Liver (tissue), 9 donors: ENCODE data around the gene CD3D. TPM values are rescaled to one million over a fixed set of nuclear protein-coding genes. Genes with fewer than 3 reads are reported as not detected.

Source experiments
- DNase-seq: peaks from one replicate; pipeline ENCODE4 v3.0.0-alpha.2; 2017; ENCODE audit warnings: low spot score
- H3K27ac ChIP-seq, 2 donors: one replicate each; pipeline ENCODE4 v1.7.0; 2013; ENCODE audit warnings: inconsistent platforms in 2 of 2, low read length in 2 of 2, control low read depth in 1 of 2, low read depth in 1 of 2, mild to moderate bottlenecking in 1 of 2
- H3K27me3 ChIP-seq, 4 donors: one replicate each; pipeline versions ENCODE4 v1.6.1 to v1.7.0; 2013; ENCODE audit warnings: low read length in 3 of 4, inconsistent platforms in 1 of 4, mild to moderate bottlenecking in 1 of 4, moderate library complexity in 1 of 4; ENCODE audit not compliant: control insufficient read depth in 4 of 4, insufficient read depth in 4 of 4
- H3K36me3 ChIP-seq, 4 donors: one replicate each; pipeline versions ENCODE4 v1.6.1 to v1.7.0; 2013; ENCODE audit warnings: low read length in 3 of 4, mild to moderate bottlenecking in 3 of 4, low read depth in 1 of 4, moderate library complexity in 1 of 4; ENCODE audit not compliant: control insufficient read depth in 4 of 4, insufficient read depth in 3 of 4
- H3K4me1 ChIP-seq, 4 donors: one replicate each; pipeline versions ENCODE4 v1.6.1 to v1.7.0; 2013; ENCODE audit warnings: low read length in 3 of 4, mild to moderate bottlenecking in 3 of 4, moderate library complexity in 1 of 4; ENCODE audit not compliant: control insufficient read depth in 4 of 4, insufficient read depth in 4 of 4
- H3K4me3 ChIP-seq, 3 donors: one replicate each; pipeline versions ENCODE4 v1.6.1 to v1.7.0; 2013; ENCODE audit warnings: low read length in 3 of 3, control low read depth in 1 of 3, low read depth in 1 of 3, mild to moderate bottlenecking in 1 of 3
- H3K9ac ChIP-seq, 2 donors: one replicate each; pipeline ENCODE4 v1.7.0; 2013; ENCODE audit warnings: low read length in 2 of 2, mild to moderate bottlenecking in 2 of 2, moderate library complexity in 2 of 2, control low read depth in 1 of 2, low read depth in 1 of 2
- H3K9me3 ChIP-seq, 4 donors: one replicate each; pipeline versions ENCODE4 v1.6.1 to v1.7.0; 2013; ENCODE audit warnings: low read length in 3 of 4; ENCODE audit not compliant: control insufficient read depth in 4 of 4
- ATF3 ChIP-seq: IDR thresholded peaks from 2 replicates; pipeline ENCODE4 v1.6.1; 2016; ENCODE audit warnings: antibody characterized with exemption
- CTCF ChIP-seq: fragments of 150-350 bp; IDR thresholded peaks from 2 replicates; pipeline ENCODE4 v1.5.1; 2017; ENCODE audit warnings: improper control_type of control experiment, low read depth, low read length; ENCODE audit not compliant: missing input control
- EGR1 ChIP-seq, 2 donors: IDR thresholded peaks; 2 replicates each; pipeline ENCODE4 v1.6.1; 2016 to 2018; ENCODE audit warnings: antibody characterized with exemption in 2 of 2, low read depth in 2 of 2
- FOXA1 ChIP-seq: IDR thresholded peaks from 2 replicates; pipeline ENCODE4 v1.6.1; 2016; ENCODE audit warnings: antibody characterized with exemption
- FOXA2 ChIP-seq: IDR thresholded peaks from 2 replicates; pipeline ENCODE4 v1.6.1; 2016; ENCODE audit warnings: antibody characterized with exemption
- GABPA ChIP-seq, 2 donors: IDR thresholded peaks in 1 of 2; conservative IDR thresholded peaks in 1 of 2; 2 replicates each; pipeline ENCODE4 v1.6.1; 2016; ENCODE audit warnings: antibody characterized with exemption in 2 of 2, mild to moderate bottlenecking in 1 of 2, moderate library complexity in 1 of 2
- HNF4A ChIP-seq, 2 donors: conservative IDR thresholded peaks; 2 replicates each; pipeline ENCODE4 v1.6.1; 2016; ENCODE audit warnings: antibody characterized with exemption in 2 of 2, mild to moderate bottlenecking in 2 of 2
- HNF4G ChIP-seq: IDR thresholded peaks from 2 replicates; pipeline ENCODE4 v1.6.1; 2016; ENCODE audit warnings: antibody characterized with exemption
- JUND ChIP-seq, 2 donors: IDR thresholded peaks; 2 replicates each; pipeline ENCODE4 v1.6.1; 2016; ENCODE audit warnings: antibody characterized with exemption in 2 of 2
- MAX ChIP-seq: IDR thresholded peaks from 2 replicates; pipeline ENCODE4 v1.6.1; 2016; ENCODE audit warnings: antibody characterized with exemption
- NR2F2 ChIP-seq: IDR thresholded peaks from 2 replicates; pipeline ENCODE4 v1.6.1; 2016; ENCODE audit warnings: antibody characterized with exemption
- RAD21 ChIP-seq, 2 donors: IDR thresholded peaks; 2 replicates each; pipeline ENCODE4 v1.6.1; 2016; ENCODE audit warnings: antibody characterized with exemption in 2 of 2, mild to moderate bottlenecking in 2 of 2
- REST ChIP-seq: IDR thresholded peaks from 2 replicates; pipeline ENCODE4 v1.6.1; 2016; ENCODE audit warnings: antibody characterized with exemption, mild to moderate bottlenecking
- RXRA ChIP-seq, 2 donors: IDR thresholded peaks; 2 replicates each; pipeline ENCODE4 v1.6.1; 2017 to 2018; ENCODE audit warnings: antibody characterized with exemption in 2 of 2, mild to moderate bottlenecking in 1 of 2
- SP1 ChIP-seq: IDR thresholded peaks from 2 replicates; pipeline ENCODE4 v1.6.1; 2018; ENCODE audit warnings: antibody characterized with exemption, mild to moderate bottlenecking
- TAF1 ChIP-seq: conservative IDR thresholded peaks from 2 replicates; pipeline ENCODE4 v1.6.1; 2016; ENCODE audit warnings: antibody characterized with exemption, mild to moderate bottlenecking
- YY1 ChIP-seq: IDR thresholded peaks from 2 replicates; pipeline ENCODE4 v1.6.1; 2016; ENCODE audit warnings: antibody characterized with exemption, mild to moderate bottlenecking
- ZBTB33 ChIP-seq: IDR thresholded peaks from 2 replicates; pipeline ENCODE4 v1.6.1; 2016; ENCODE audit warnings: antibody characterized with exemption
- WGBS: extraction: QIAGEN DNeasy Blood & Tissue Kit; methylation state at CpG from one replicate; pipeline ENCODE4 v1.1.7; 2013; 5-methylcytosine and 5-hydroxymethylcytosine counted together
- polyA plus RNA-seq, 2 donors: library from polyadenylated mRNA; stranded (reverse) in 1 of 2; unstranded in 1 of 2; fragments of 200-250 nt in 1 of 2; fragments of >200 nt in 1 of 2; fragmentation: Nextera tagmentation in 1 of 2; extraction: Ambion mirVana in 1 of 2; gene quantifications; one replicate each; pipeline versions ENCODE4 v1.2.1 to v1.2.3, GENCODE V29; 2013 to 2015
- total RNA-seq, 2 donors: library from RNA; depleted of rRNA; stranded (reverse); fragments of >200 nt; gene quantifications; one replicate each; pipeline ENCODE4 v1.2.3, GENCODE V29; 2014
- donor health status: healthy.
- donor health status: healthy.
- donor health status: healthy.
- donor health status: healthy.
- donor health status: healthy.

Gene CD3D
- total and polyA plus RNA-seq, 4 donors: 1.1 to 1.6 (median 1.2) TPM

GRCh38 chr11:118383657-118384056, 41.2 kb upstream of the CD3D start (continued):
- TF ChIP-seq ZBTB33: no peak
- no peak for TF ChIP-seq EGR1 (IDR thresholded peaks at IDR 0.05; ENCODE audit: low read depth in 2 of 2)
- TF ChIP-seq NR2F2: no peak
- TF ChIP-seq RXRA (IDR thresholded peaks at IDR 0.05): no peak
- no peak for TF ChIP-seq JUND (IDR thresholded peaks at IDR 0.05)
- no peak for TF ChIP-seq ATF3
- no peak for TF ChIP-seq FOXA2

GRCh38 chr11:118382954-118383353, 40.4 kb upstream of the CD3D start:
- H3K4me3 ChIP-seq: no peak overlapping the region
- H3K36me3 ChIP-seq: peaks cover 17 to 99% (median 86%) of the 10 kb centered on the region in 4 donors
- H3K27me3 ChIP-seq: no peaks in the 10 kb centered on the region
- H3K9me3 ChIP-seq: no peaks in the 10 kb centered on the region
- TF ChIP-seq REST (no peak), HNF4G (no peak), CTCF (no peak), YY1 (no peak), RAD21 (IDR thresholded peaks at IDR 0.05) (no peak), EGR1 (IDR thresholded peaks at IDR 0.05; ENCODE audit: low read depth in 2 of 2) (no peak), NR2F2 (no peak), RXRA (IDR thresholded peaks at IDR 0.05) (no peak), JUND (IDR thresholded peaks at IDR 0.05) (no peak), GABPA (IDR thresholded peaks at IDR 0.05 in 1 of 2, conservative IDR thresholded peaks at IDR 0.05 in 1 of 2) (no peak), TAF1 (no peak), FOXA1 (no peak), SP1 (no peak), ATF3 (no peak), FOXA2 (no peak), ZBTB33 (no peak), MAX (no peak), HNF4A (conservative IDR thresholded peaks at IDR 0.05) (no peak)
- H3K4me1 ChIP-seq: no peaks in the 10 kb centered on the region
- no peak overlapping the region for H3K9ac ChIP-seq
- 91% methylated on average over 3 of the region's 3 CpGs for WGBS
- DNase-seq: no peak
- H3K27ac ChIP-seq: no peak overlapping the region
